ENCODE results near the gene ZNF593OS.

The ZNF593OS gene

GRCh38 chr1:26125946-26126320, 45.7 kb downstream of the ZNF593OS start:
- H3K27me3 ChIP-seq (ENCODE audit: insufficient read depth, low read length) = no peaks in the 10 kb centered on the region
- no peak overlapping the region for H2BK120ac ChIP-seq (ENCODE audit: insufficient read depth, low read length, poor library complexity)
- no peak overlapping the region for H3K23ac ChIP-seq (ENCODE audit: low read length)
- H2BK5ac ChIP-seq (ENCODE audit: low read depth, low read length, poor library complexity) = no peak overlapping the region
- H3K18ac ChIP-seq (ENCODE audit: low read length) = no peak overlapping the region
- H3K4ac ChIP-seq (ENCODE audit: low read depth, low read length) = no peak overlapping the region
- no peak overlapping the region for H4K12ac ChIP-seq (ENCODE audit: low read depth, low read length)
- no peak overlapping the region for H2AK5ac ChIP-seq (ENCODE audit: low read length)
- H3K14ac ChIP-seq (ENCODE audit: low read length) = no peak overlapping the region
- no peaks in the 10 kb centered on the region for H3K79me1 ChIP-seq (ENCODE audit: low read length)
- no peak overlapping the region for H3K4me3 ChIP-seq (ENCODE audit: low read depth, low read length)
- H3K36me3 ChIP-seq (ENCODE audit: control insufficient read depth in 1 of 2, insufficient read depth in 2 of 2, low read length in 2 of 2) = no peaks in the 10 kb centered on the region
- H3K9ac ChIP-seq (ENCODE audit: low read length) = no peak overlapping the region
- no CpG with 5 or more reads among the region's 1 CpG for whole genome bisulfite sequencing (ENCODE audit: extremely low coverage, insufficient coverage, insufficient read length)
- H3K79me2 ChIP-seq (ENCODE audit: control insufficient read depth, insufficient read depth, low read length, poor library complexity) = no peaks in the 10 kb centered on the region
- no peak overlapping the region for H3K27ac ChIP-seq (ENCODE audit: low read depth, low read length)
- H3K9me3 ChIP-seq (ENCODE audit: insufficient read depth, low read depth, low read length) = no peaks in the 10 kb centered on the region
- no peak overlapping the region for H4K8ac ChIP-seq (ENCODE audit: low read depth, low read length)
- peaks cover 0 to 5% of the 10 kb centered on the region in 2 experiments for H3K4me1 ChIP-seq (ENCODE audit: control insufficient read depth in 1 of 2, insufficient read depth in 2 of 2, low read length in 2 of 2)
- no peak overlapping the region for H2BK12ac ChIP-seq (ENCODE audit: low read length)
- H3K4me2 ChIP-seq (ENCODE audit: low read length) = no peak overlapping the region
- DNase-seq = no peak
- H4K91ac ChIP-seq (ENCODE audit: low read depth, low read length) = no peak overlapping the region
- no peak overlapping the region for H2AFZ ChIP-seq (ENCODE audit: insufficient read depth, low read length, poor library complexity)

GRCh38 chr1:26125382-26125781, 46.2 kb downstream of the ZNF593OS start:
- Histone ChIP-seq H3K79me2 (ENCODE audit: control insufficient read depth, insufficient read depth, low read length, poor library complexity) (no peaks in the 10 kb centered on the region), H4K8ac (ENCODE audit: low read depth, low read length) (no peak overlapping the region), H3K4me1 (ENCODE audit: control insufficient read depth in 1 of 2, insufficient read depth in 2 of 2, low read length in 2 of 2) (peaks cover 0 to 5% of the 10 kb centered on the region in 2 experiments), H3K9ac (ENCODE audit: low read length) (no peak overlapping the region), H3K36me3 (ENCODE audit: control insufficient read depth in 1 of 2, insufficient read depth in 2 of 2, low read length in 2 of 2) (no peaks in the 10 kb centered on the region), H2BK120ac (ENCODE audit: insufficient read depth, low read length, poor library complexity) (no peak overlapping the region), H2AK5ac (ENCODE audit: low read length) (no peak overlapping the region), H2BK5ac (ENCODE audit: low read depth, low read length, poor library complexity) (no peak overlapping the region), H4K91ac (ENCODE audit: low read depth, low read length) (no peak overlapping the region), H3K27me3 (ENCODE audit: insufficient read depth, low read length) (no peaks in the 10 kb centered on the region), H3K23ac (ENCODE audit: low read length) (no peak overlapping the region), H3K27ac (ENCODE audit: low read depth, low read length) (no peak overlapping the region), H2BK12ac (ENCODE audit: low read length) (no peak overlapping the region), H3K14ac (ENCODE audit: low read length) (no peak overlapping the region), H3K4me3 (ENCODE audit: low read depth, low read length) (no peak overlapping the region), H3K18ac (ENCODE audit: low read length) (no peak overlapping the region), H2AFZ (ENCODE audit: insufficient read depth, low read length, poor library complexity) (no peak overlapping the region), H3K4ac (ENCODE audit: low read depth, low read length) (no peak overlapping the region), H4K12ac (ENCODE audit: low read depth, low read length) (no peak overlapping the region), H3K79me1 (ENCODE audit: low read length) (no peaks in the 10 kb centered on the region), H3K9me3 (ENCODE audit: insufficient read depth, low read depth, low read length) (no peaks in the 10 kb centered on the region), H3K4me2 (ENCODE audit: low read length) (no peak overlapping the region)
- DNase-seq = no peak

GRCh38 chr1:26124418-26125331, 47.0 kb downstream of the ZNF593OS start:
- Histone ChIP-seq H2BK120ac (ENCODE audit: insufficient read depth, low read length, poor library complexity) (no peak overlapping the region), H2BK12ac (ENCODE audit: low read length) (no peak overlapping the region), H3K4ac (ENCODE audit: low read depth, low read length) (no peak overlapping the region), H3K9me3 (ENCODE audit: insufficient read depth, low read depth, low read length) (no peaks in the 10 kb centered on the region), H3K4me2 (ENCODE audit: low read length) (no peak overlapping the region), H3K9ac (ENCODE audit: low read length) (no peak overlapping the region), H3K14ac (ENCODE audit: low read length) (no peak overlapping the region), H3K79me2 (ENCODE audit: control insufficient read depth, insufficient read depth, low read length, poor library complexity) (no peaks in the 10 kb centered on the region), H3K36me3 (ENCODE audit: control insufficient read depth in 1 of 2, insufficient read depth in 2 of 2, low read length in 2 of 2) (no peaks in the 10 kb centered on the region), H2AFZ (ENCODE audit: insufficient read depth, low read length, poor library complexity) (no peak overlapping the region), H3K18ac (ENCODE audit: low read length) (no peak overlapping the region), H3K4me3 (ENCODE audit: low read depth, low read length) (no peak overlapping the region), H3K23ac (ENCODE audit: low read length) (no peak overlapping the region), H3K4me1 (ENCODE audit: control insufficient read depth in 1 of 2, insufficient read depth in 2 of 2, low read length in 2 of 2) (peaks cover 0 to 5% of the 10 kb centered on the region in 2 experiments), H3K27ac (ENCODE audit: low read depth, low read length) (no peak overlapping the region), H2BK5ac (ENCODE audit: low read depth, low read length, poor library complexity) (no peak overlapping the region), H4K12ac (ENCODE audit: low read depth, low read length) (no peak overlapping the region), H4K8ac (ENCODE audit: low read depth, low read length) (no peak overlapping the region), H3K27me3 (ENCODE audit: insufficient read depth, low read length) (no peaks in the 10 kb centered on the region), H3K79me1 (ENCODE audit: low read length) (no peaks in the 10 kb centered on the region), H2AK5ac (ENCODE audit: low read length) (no peak overlapping the region), H4K91ac (ENCODE audit: low read depth, low read length) (no peak overlapping the region)
- DNase-seq = peak in 1 of 2 donors; percentile 51
- no CpG with 5 or more reads among the region's 4 CpGs for WGBS (ENCODE audit: extremely low coverage, insufficient coverage, insufficient read length)

GRCh38 chr1:26122988-26123973, 48.4 kb downstream of the ZNF593OS start:
- no peak overlapping the region for H3K14ac ChIP-seq (ENCODE audit: low read length)
- H3K4me1 ChIP-seq (ENCODE audit: control insufficient read depth in 1 of 2, insufficient read depth in 2 of 2, low read length in 2 of 2) = peaks cover 0 to 5% of the 10 kb centered on the region in 2 experiments
- H3K27me3 ChIP-seq (ENCODE audit: insufficient read depth, low read length) = no peaks in the 10 kb centered on the region
- no peak overlapping the region for H4K91ac ChIP-seq (ENCODE audit: low read depth, low read length)
- H3K9ac ChIP-seq (ENCODE audit: low read length) = no peak overlapping the region
- H4K8ac ChIP-seq (ENCODE audit: low read depth, low read length) = no peak overlapping the region
- H3K79me2 ChIP-seq (ENCODE audit: control insufficient read depth, insufficient read depth, low read length, poor library complexity) = no peaks in the 10 kb centered on the region
- peaks cover 2% of the 10 kb centered on the region for H3K9me3 ChIP-seq (ENCODE audit: insufficient read depth, low read depth, low read length)
- no peak overlapping the region for H2BK5ac ChIP-seq (ENCODE audit: low read depth, low read length, poor library complexity)
- WGBS (ENCODE audit: extremely low coverage, insufficient coverage, insufficient read length) = no CpG with 5 or more reads among the region's 7 CpGs
- no peak overlapping the region for H2AK5ac ChIP-seq (ENCODE audit: low read length)
- no peak overlapping the region for H3K23ac ChIP-seq (ENCODE audit: low read length)
- DNase-seq = peak; percentile 53 to 80
- H3K27ac ChIP-seq (ENCODE audit: low read depth, low read length) = no peak overlapping the region
- H2BK12ac ChIP-seq (ENCODE audit: low read length) = no peak overlapping the region
- no peak overlapping the region for H3K4me3 ChIP-seq (ENCODE audit: low read depth, low read length)
- H3K79me1 ChIP-seq (ENCODE audit: low read length) = no peaks in the 10 kb centered on the region
- H3K18ac ChIP-seq (ENCODE audit: low read length) = no peak overlapping the region
- peaks cover 3% of the 10 kb centered on the region in 2 experiments for H3K36me3 ChIP-seq (ENCODE audit: control insufficient read depth in 1 of 2, insufficient read depth in 2 of 2, low read length in 2 of 2)
- no peak overlapping the region for H4K12ac ChIP-seq (ENCODE audit: low read depth, low read length)
- H2AFZ ChIP-seq (ENCODE audit: insufficient read depth, low read length, poor library complexity) = no peak overlapping the region
- no peak overlapping the region for H3K4me2 ChIP-seq (ENCODE audit: low read length)
- H2BK120ac ChIP-seq (ENCODE audit: insufficient read depth, low read length, poor library complexity) = no peak overlapping the region
- H3K4ac ChIP-seq (ENCODE audit: low read depth, low read length) = no peak overlapping the region

All from trophoblast cell (in vitro differentiated cells and primary cell).